ENCODE measurements around the gene CROCC2.

The CROCC2 gene

DNA sequence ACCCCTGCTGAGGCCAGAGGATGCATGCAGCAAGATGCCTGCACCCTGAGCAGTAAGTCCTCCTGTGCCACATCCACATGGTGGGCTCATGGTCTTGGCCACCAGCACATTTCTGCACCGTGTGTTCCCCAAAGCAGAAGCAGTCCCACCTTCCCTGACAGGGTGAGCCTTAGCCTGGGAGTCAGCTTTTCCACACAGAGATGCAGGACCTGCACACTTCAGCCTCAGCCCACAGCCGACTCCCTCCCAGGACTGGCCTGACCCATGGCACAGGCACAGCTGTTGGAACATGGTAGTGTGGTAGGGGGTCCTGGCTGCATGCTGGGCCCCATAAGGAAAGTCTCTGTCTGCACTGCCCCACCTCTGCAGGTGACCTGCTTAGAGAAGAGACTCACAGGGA, 97.2 kb downstream of the CROCC2 start:
- TF ChIP-seq, protein P1, sequence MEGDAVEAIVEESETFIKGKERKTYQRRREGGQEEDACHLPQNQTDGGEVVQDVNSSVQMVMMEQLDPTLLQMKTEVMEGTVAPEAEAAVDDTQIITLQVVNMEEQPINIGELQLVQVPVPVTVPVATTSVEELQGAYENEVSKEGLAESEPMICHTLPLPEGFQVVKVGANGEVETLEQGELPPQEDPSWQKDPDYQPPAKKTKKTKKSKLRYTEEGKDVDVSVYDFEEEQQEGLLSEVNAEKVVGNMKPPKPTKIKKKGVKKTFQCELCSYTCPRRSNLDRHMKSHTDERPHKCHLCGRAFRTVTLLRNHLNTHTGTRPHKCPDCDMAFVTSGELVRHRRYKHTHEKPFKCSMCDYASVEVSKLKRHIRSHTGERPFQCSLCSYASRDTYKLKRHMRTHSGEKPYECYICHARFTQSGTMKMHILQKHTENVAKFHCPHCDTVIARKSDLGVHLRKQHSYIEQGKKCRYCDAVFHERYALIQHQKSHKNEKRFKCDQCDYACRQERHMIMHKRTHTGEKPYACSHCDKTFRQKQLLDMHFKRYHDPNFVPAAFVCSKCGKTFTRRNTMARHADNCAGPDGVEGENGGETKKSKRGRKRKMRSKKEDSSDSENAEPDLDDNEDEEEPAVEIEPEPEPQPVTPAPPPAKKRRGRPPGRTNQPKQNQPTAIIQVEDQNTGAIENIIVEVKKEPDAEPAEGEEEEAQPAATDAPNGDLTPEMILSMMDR (IDR thresholded peaks at IDR 0.05; ENCODE audit: insufficient read depth, low read depth, low read length, missing control alignments), result no peak
- no peak for DNase-seq (ENCODE audit: low read depth)
- H3K4me3 ChIP-seq (ENCODE audit: low read depth, low read length), result no peak overlapping the region

DNA sequence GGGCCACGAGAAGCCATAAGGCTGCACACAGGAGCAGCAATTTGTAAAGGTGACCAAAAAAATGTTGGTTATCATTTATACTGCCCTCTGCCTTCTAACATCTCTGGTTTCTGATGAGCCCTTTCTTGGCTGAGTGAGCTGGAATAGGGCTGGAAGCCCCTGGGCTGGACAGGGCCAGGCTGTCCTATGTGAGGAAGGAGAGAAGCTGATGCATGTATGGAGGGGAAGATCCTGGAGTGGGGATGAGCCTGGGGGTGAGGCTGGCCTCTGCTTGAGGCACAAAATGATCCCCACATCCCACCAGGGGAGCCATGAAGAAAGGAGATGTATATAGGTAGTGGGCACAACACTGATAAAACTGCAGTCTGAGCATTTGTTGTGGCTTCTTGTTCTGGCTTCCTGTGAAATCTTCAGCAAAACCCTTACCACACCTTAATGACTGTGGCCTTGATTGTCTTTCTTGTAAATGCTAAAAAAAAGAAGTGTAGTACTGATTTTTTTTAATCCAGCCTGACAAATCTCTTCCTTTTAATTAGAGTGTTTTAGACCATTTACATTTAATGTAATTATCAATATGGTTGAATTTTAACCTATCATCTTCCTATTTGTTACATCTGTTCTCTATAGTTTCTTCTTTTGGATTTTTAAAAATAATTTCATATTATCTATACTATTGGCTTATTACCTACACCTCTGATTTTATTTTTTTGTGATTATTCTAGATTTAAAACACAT, 97.9 kb downstream of the CROCC2 start:
- TF ChIP-seq, protein P1 (IDR thresholded peaks at IDR 0.05; ENCODE audit: insufficient read depth, low read depth, low read length, missing control alignments), result no peak
- DNase-seq (ENCODE audit: low read depth), result no peak
- no peak overlapping the region for H3K4me3 ChIP-seq (ENCODE audit: low read depth, low read length)

DNA sequence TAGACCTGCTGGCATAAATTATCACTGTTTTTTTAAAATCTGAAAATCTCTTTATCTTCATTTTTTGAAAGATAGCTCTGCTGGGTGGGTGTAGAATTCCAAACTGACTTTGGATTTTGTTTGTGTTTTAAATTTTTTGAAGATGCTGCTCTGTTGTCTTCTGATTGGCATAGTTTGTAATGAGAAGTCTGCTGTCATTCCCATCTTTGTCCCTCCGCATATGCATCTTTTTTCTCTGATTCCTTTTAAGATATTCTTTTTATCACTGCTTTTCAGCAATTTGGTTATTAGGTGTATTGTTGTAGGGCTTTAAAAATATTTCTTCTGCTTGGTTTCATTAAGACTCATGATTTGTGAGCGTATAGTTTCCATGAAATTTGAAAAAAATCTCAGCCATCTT, 99.4 kb downstream of the CROCC2 start:
- no peak overlapping the region for H3K4me3 ChIP-seq (ENCODE audit: low read depth, low read length)
- no peak for DNase-seq (ENCODE audit: low read depth)
- TF ChIP-seq, protein P1 (IDR thresholded peaks at IDR 0.05; ENCODE audit: insufficient read depth, low read depth, low read length, missing control alignments), result no peak

DNA sequence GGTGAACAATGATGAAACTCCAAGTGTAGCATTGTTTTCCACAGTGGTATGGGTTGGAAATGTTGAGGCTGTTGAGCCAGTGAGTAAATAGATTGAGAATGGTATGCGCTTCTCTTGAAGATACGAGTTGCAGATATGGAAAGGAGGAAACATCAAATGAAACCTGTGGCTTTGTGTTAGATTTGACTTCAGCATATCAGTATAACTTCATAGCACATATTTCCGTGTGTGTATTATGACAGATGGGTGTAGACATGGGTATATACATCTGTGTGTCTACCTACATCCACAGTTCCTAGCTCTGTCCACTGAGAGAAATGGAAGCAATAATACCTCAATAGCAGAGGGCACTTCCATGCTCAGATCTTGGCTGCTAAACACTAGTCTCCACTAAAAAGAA, 100.3 kb downstream of the CROCC2 start:
- DNase-seq (ENCODE audit: low read depth), result no peak
- TF ChIP-seq, protein P1 (IDR thresholded peaks at IDR 0.05; ENCODE audit: insufficient read depth, low read depth, low read length, missing control alignments), result no peak
- no peak overlapping the region for H3K4me3 ChIP-seq (ENCODE audit: low read depth, low read length)

DNA sequence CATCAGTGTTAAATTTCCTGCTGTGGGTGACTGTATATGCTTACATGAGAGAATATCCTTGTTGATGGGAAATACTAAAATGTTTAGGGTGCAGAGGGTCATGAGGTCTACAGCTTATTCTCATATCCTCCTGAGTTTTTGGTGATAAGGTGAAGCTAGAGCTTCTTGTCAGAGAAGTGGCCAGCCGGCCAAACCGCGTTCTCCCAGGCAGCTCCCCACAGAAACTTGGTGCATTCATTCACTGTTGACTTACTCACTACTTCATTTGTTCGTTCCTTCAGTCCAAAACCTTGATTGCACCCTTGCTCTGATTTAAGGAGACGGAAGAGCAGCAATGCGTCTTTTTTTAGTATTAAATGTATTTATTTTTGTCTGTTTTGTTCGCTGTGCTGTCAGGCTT, 101.0 kb downstream of the CROCC2 start:
- DNase-seq (ENCODE audit: low read depth), result no peak
- TF ChIP-seq, protein P1 (IDR thresholded peaks at IDR 0.05; ENCODE audit: insufficient read depth, low read depth, low read length, missing control alignments), result no peak
- no peak overlapping the region for H3K4me3 ChIP-seq (ENCODE audit: low read depth, low read length)

DNA sequence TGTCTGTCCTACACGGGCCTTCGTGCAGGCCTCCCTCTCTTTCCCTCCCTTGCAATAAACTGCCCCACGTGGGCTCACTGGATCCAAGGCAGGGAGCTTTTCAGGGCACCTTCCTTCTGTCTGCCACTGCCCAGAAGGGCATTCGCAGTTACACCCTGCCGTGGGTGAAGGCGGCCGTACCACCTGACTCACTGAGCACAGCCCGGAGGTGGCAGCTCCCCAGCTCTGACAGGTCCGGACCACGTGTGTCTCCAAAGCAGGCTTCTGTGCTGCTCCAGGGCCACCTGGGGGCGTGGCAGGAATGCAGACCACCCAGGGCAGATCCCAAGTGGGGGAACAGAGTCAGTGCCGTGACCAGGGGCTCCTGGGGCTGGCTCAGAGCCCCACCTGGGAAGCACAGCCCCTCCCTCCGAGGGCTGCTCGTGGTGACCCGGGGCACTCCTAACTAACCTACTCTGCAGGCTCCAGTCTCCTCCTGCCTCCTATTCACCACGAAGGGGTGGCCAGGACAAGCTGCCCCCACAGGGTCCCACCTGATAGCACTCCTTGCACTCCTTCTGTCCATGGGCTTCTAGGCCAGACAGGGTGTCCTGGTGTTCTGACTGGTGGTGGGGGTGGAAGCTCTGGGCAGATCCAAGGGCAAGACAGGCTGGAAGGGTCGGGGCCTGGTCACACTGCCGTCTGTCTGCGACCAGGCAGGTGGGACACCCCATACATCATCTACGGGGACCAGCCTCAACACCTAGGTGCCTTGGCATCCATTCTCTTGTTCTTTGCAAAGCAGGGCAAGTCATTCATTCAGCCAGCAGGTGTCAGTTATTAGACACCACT, 102.0 kb downstream of the CROCC2 start:
- DNase-seq (ENCODE audit: low read depth), result no peak
- TF ChIP-seq, protein P1 (IDR thresholded peaks at IDR 0.05; ENCODE audit: insufficient read depth, low read depth, low read length, missing control alignments), result no peak
- H3K4me3 ChIP-seq (ENCODE audit: low read depth, low read length), result no peak overlapping the region

Data from GM12865 (cell line).